HepG2 (cell line): ENCODE measurements around the gene PRIM2. TPM values are rescaled to one million over a fixed set of nuclear protein-coding genes. Genes with fewer than 3 reads are reported as not detected.
A peak's percentile ranks its signal among the peaks of the same experiment; 100 is the strongest.

Source experiments
- BORCS8-MEF2B ChIP-seq: sonication (generic); formaldehyde crosslinking; IDR thresholded peaks from 2 replicates; pipeline ENCODE4 v1.8.0; 2022; ENCODE audit warnings: mild to moderate bottlenecking, missing genetic modification reagents
- GFI1 ChIP-seq: sonication (generic); formaldehyde crosslinking; IDR thresholded peaks from 2 replicates; pipeline ENCODE4 v1.5.0; 2020; ENCODE audit warnings: missing genetic modification reagents, mild to moderate bottlenecking, borderline replicate concordance
- HNRNPK ChIP-seq: fragments of 200-400 bp; formaldehyde crosslinking; IDR thresholded peaks from 2 replicates; pipeline ENCODE4 v1.6.1; 2018; ENCODE audit warnings: low read length, low read depth, moderate library complexity, mild to moderate bottlenecking; ENCODE audit not compliant: poor library complexity, severe bottlenecking
- IRF2 ChIP-seq: IDR thresholded peaks from 2 replicates; pipeline ENCODE4 v1.6.1; 2018; ENCODE audit warnings: missing genetic modification reagents, missing compliant biosample characterization
- MTF2 ChIP-seq: sonication (generic); formaldehyde crosslinking; IDR thresholded peaks from 2 replicates; pipeline ENCODE4 v1.5.0; 2020; ENCODE audit warnings: missing genetic modification reagents, borderline replicate concordance
- NAIF1 ChIP-seq: sonication (generic); formaldehyde crosslinking; IDR thresholded peaks from 2 replicates; pipeline ENCODE4 v1.5.0; 2020; ENCODE audit warnings: mild to moderate bottlenecking, missing genetic modification reagents, borderline replicate concordance
- PPARG ChIP-seq: conservative IDR thresholded peaks from 2 replicates; pipeline ENCODE4 v1.6.1; 2016; ENCODE audit warnings: missing biosample characterization, missing genetic modification reagents
- RXRB ChIP-seq: IDR thresholded peaks from 2 replicates; pipeline ENCODE4 v1.6.1; 2016; ENCODE audit warnings: borderline replicate concordance, missing genetic modification reagents, missing compliant biosample characterization
- SAP130 ChIP-seq: IDR thresholded peaks from 2 replicates; pipeline ENCODE4 v1.6.1; 2016; ENCODE audit warnings: low read depth
- SMARCC2 ChIP-seq: fragments of 450-650 bp; IDR thresholded peaks from 2 replicates; pipeline ENCODE4 v1.6.1; 2017; ENCODE audit warnings: antibody characterized with exemption, mild to moderate bottlenecking
- SP5 ChIP-seq: IDR thresholded peaks from 2 replicates; pipeline ENCODE4 v1.6.1; 2016; ENCODE audit warnings: low read depth, borderline replicate concordance
- SRF ChIP-seq: IDR thresholded peaks from 2 replicates; pipeline ENCODE4 v1.6.1; 2011; ENCODE audit warnings: mild to moderate bottlenecking, low read depth, low read length, moderate library complexity
- TAF1 ChIP-seq: sonication (generic); formaldehyde crosslinking; IDR thresholded peaks from 2 replicates; pipeline ENCODE4 v1.4.0; 2020; ENCODE audit warnings: missing genetic modification reagents
- TCF7 ChIP-seq: sonication (generic); IDR thresholded peaks from 2 replicates; pipeline ENCODE4 v1.6.1; 2016; ENCODE audit warnings: antibody characterized with exemption, low read depth
- ZNF317 ChIP-seq: sonication (generic); formaldehyde crosslinking; IDR thresholded peaks from 2 replicates; pipeline ENCODE4 v1.5.0; 2020; ENCODE audit warnings: mild to moderate bottlenecking, missing genetic modification reagents
- ZNF331 ChIP-seq: sonication (generic); formaldehyde crosslinking; IDR thresholded peaks from 2 replicates; pipeline ENCODE4 v1.4.0; 2020; ENCODE audit warnings: missing genetic modification reagents
- ZNF562 ChIP-seq: sonication (generic); formaldehyde crosslinking; IDR thresholded peaks from 2 replicates; pipeline ENCODE4 v1.8.0; 2022; ENCODE audit warnings: missing genetic modification reagents, borderline replicate concordance
- ZSCAN30 ChIP-seq: sonication (generic); formaldehyde crosslinking; IDR thresholded peaks from 2 replicates; pipeline ENCODE4 v1.5.0; 2020; ENCODE audit warnings: mild to moderate bottlenecking, missing genetic modification reagents
- polyA plus RNA-seq, 8 experiments: library from polyadenylated mRNA; depleted of rRNA in 3 of 8; stranded (reverse) in 7 of 8; unstranded in 1 of 8; fragments of >200 nt; fragmentation: Illumina TruSeq in 4 of 8; extraction: Trizol in 4 of 8; gene quantifications; 2 replicates each; pipeline versions ENCODE4 v1.2.1 to v1.2.3, GENCODE V29; 2011 to 2016; ENCODE audit warnings: low read depth in 4 of 8, missing spikeins in 1 of 8, mixed read lengths in 1 of 8; ENCODE audit not compliant: insufficient read depth in 1 of 8
- total RNA-seq, 5 experiments: library from RNA; depleted of rRNA; stranded (reverse); fragments of >200 nt; fragmentation: Illumina TruSeq; extraction: Trizol; gene quantifications; 2 replicates each; pipeline ENCODE4 v1.2.3, GENCODE V29; 2016; ENCODE audit warnings: low read depth in 1 of 5
- TF ChIP-seq, protein P1 (sequence below): sonication (generic); formaldehyde crosslinking; IDR thresholded peaks from 2 replicates; pipeline ENCODE4 v1.5.1; 2020; ENCODE audit warnings: mild to moderate bottlenecking, missing genetic modification reagents, borderline replicate concordance
- TF ChIP-seq, protein P2 (sequence below): sonication (generic); formaldehyde crosslinking; IDR thresholded peaks from 2 replicates; pipeline ENCODE4 v1.4.0; 2020; ENCODE audit warnings: mild to moderate bottlenecking, missing genetic modification reagents
- TF ChIP-seq, protein P3 (sequence below), 2 experiments: sonication (generic) in 1 of 2; formaldehyde crosslinking in 1 of 2; IDR thresholded peaks; 2 replicates each; pipeline versions ENCODE4 v1.6.1 to v1.9.0; 2014 to 2022; ENCODE audit warnings: antibody characterized with exemption in 1 of 2, borderline replicate concordance in 1 of 2, inconsistent platforms in 1 of 2, low read depth in 1 of 2, missing genetic modification reagents in 1 of 2

Gene PRIM2
- total and polyA plus RNA-seq, 2 of the 13 experiments (the other 11 are each of a cell fraction or from before 2014, with no cell fraction given), result 8.0 to 52.7 TPM

DNA sequence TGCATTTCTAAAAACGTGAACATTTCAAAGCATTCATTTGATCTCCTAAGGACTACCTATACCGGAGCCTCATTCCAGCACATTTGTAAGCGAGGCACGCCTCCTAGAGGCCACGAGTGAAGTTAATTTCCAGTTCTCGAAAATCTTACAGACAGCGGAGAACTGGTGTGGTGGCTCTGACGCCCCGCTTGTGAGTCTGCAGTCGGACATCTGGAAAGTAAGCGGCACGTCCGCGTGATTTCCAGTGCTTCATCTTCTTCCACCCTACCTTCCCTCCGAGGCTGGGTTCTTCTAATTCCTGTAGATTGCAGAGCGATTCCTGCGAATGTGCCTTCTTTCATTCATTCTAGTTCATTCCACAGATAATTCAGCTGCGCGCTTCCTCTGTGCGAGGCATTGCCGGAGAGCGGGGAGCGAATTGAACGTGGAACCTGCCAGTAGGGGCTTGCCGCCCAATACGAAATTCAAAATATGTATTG lies 810 bp upstream of the PRIM2 start (continued):
- TF ChIP-seq GFI1 (CRISPR knock-in tag), result peak; percentile 41; the same call in 1 of the 2 replicates
- TF ChIP-seq SP5, result no peak
- TF ChIP-seq ZNF331, result peak; percentile 55; the same call in 1 of the 2 replicates
- peak; percentile 48; the same call in 1 of the 2 replicates for TF ChIP-seq BORCS8-MEF2B (CRISPR knock-in tag)
- TF ChIP-seq ZSCAN30 (CRISPR knock-in tag), result no peak
- TF ChIP-seq IRF2, result peak; percentile 66; the same call in 1 of the 2 replicates
- peak; percentile 74 for TF ChIP-seq SAP130 (CRISPR knock-in tag)
- TF ChIP-seq, protein P1, sequence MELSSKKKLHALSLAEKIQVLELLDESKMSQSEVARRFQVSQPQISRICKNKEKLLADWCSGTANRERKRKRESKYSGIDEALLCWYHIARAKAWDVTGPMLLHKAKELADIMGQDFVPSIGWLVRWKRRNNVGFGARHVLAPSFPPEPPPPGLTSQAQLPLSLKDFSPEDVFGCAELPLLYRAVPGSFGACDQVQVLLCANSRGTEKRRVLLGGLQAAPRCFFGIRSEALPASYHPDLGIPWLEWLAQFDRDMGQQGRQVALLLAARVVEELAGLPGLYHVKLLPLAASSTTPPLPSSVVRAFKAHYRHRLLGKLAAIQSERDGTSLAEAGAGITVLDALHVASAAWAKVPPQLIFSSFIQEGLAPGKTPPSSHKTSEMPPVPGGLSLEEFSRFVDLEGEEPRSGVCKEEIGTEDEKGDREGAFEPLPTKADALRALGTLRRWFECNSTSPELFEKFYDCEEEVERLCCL (CRISPR knock-in tag), result no peak
- no peak for TF ChIP-seq SMARCC2
- TF ChIP-seq, protein P2, sequence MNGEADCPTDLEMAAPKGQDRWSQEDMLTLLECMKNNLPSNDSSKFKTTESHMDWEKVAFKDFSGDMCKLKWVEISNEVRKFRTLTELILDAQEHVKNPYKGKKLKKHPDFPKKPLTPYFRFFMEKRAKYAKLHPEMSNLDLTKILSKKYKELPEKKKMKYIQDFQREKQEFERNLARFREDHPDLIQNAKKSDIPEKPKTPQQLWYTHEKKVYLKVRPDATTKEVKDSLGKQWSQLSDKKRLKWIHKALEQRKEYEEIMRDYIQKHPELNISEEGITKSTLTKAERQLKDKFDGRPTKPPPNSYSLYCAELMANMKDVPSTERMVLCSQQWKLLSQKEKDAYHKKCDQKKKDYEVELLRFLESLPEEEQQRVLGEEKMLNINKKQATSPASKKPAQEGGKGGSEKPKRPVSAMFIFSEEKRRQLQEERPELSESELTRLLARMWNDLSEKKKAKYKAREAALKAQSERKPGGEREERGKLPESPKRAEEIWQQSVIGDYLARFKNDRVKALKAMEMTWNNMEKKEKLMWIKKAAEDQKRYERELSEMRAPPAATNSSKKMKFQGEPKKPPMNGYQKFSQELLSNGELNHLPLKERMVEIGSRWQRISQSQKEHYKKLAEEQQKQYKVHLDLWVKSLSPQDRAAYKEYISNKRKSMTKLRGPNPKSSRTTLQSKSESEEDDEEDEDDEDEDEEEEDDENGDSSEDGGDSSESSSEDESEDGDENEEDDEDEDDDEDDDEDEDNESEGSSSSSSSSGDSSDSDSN (CRISPR knock-in tag), result peak; percentile 57
- TF ChIP-seq HNRNPK, result no peak
- no peak for TF ChIP-seq ZNF562 (CRISPR knock-in tag)
- TF ChIP-seq NAIF1 (CRISPR knock-in tag), result no peak; the same call in 1 of the 2 replicates
- TF ChIP-seq ZNF317 (CRISPR knock-in tag), result peak; percentile 22; the same call in 1 of the 2 replicates
- TF ChIP-seq PPARG, result 0 out of 2 replicates have a peak, but pooled peaks have one; percentile 29
- TF ChIP-seq TAF1, result no peak
- peak; percentile 33; the same call in 1 of the 2 replicates for TF ChIP-seq RXRB
- TF ChIP-seq, protein P3, sequence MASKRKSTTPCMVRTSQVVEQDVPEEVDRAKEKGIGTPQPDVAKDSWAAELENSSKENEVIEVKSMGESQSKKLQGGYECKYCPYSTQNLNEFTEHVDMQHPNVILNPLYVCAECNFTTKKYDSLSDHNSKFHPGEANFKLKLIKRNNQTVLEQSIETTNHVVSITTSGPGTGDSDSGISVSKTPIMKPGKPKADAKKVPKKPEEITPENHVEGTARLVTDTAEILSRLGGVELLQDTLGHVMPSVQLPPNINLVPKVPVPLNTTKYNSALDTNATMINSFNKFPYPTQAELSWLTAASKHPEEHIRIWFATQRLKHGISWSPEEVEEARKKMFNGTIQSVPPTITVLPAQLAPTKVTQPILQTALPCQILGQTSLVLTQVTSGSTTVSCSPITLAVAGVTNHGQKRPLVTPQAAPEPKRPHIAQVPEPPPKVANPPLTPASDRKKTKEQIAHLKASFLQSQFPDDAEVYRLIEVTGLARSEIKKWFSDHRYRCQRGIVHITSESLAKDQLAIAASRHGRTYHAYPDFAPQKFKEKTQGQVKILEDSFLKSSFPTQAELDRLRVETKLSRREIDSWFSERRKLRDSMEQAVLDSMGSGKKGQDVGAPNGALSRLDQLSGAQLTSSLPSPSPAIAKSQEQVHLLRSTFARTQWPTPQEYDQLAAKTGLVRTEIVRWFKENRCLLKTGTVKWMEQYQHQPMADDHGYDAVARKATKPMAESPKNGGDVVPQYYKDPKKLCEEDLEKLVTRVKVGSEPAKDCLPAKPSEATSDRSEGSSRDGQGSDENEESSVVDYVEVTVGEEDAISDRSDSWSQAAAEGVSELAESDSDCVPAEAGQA (IDR thresholded peaks at IDR 0.05; ENCODE audit: low read depth), result no peak
- TF ChIP-seq, protein P3 (CRISPR knock-in tag; IDR thresholded peaks at IDR 0.05; ENCODE audit: borderline replicate concordance), result no peak
- no peak for TF ChIP-seq MTF2 (CRISPR knock-in tag)
- TF ChIP-seq SRF, result no peak
- TF ChIP-seq TCF7, result peak; percentile 29; the same call in 1 of the 2 replicates
